A204.1 (cell line): ENCODE measurements around the gene BABAM2.

Experiments used
- FAIRE-seq: peaks from 2 replicates; lab custom pipeline; 2012; peaks lifted over from hg19 to GRCh38; lab: Jason Lieb, UNC

BABAM2 gene

GRCh38 chr2:27912512-27912911 lies 22.0 kb downstream of the BABAM2 start:
- no peak for FAIRE-seq

GRCh38 chr2:27914041-27914804 lies 23.7 kb downstream of the BABAM2 start:
- no peak for FAIRE-seq

DNA sequence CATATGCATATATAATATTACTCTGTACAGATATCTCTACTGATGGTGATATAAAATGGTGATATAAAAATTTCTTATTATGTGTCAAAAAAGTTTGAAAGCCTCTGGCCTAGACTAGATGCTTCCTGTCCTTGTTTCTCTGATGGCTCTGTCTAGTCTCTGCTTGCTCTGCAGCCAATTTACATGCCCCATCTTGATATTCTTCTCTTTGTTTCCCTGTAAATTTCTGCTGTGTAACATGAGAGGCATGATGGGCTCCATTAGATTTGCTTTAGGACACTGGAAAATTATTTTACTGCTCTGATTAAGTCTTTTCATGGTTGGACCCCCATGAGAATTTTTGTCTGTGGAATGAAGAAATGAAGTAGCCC lies 24.3 kb downstream of the BABAM2 start:
- no peak for FAIRE-seq

DNA sequence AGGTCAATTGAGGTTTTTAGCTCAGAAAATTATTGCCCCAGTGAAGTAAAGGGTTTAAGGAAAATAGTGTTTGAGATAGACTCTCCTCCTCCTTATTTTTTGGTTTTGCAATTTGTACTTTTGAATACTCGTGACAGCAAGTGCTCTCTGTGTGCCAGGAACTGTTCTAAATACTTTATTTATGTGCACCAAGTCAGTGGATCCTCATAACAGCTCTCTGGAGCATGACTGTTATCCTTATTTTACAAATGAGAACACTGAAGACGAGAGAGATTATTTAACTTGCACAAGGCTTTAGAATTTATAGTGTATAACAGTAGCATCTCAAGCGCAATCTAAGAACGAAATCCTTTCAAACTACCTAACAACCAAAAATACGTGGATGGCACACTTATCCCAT lies 24.7 kb downstream of the BABAM2 start:
- no peak for FAIRE-seq

DNA sequence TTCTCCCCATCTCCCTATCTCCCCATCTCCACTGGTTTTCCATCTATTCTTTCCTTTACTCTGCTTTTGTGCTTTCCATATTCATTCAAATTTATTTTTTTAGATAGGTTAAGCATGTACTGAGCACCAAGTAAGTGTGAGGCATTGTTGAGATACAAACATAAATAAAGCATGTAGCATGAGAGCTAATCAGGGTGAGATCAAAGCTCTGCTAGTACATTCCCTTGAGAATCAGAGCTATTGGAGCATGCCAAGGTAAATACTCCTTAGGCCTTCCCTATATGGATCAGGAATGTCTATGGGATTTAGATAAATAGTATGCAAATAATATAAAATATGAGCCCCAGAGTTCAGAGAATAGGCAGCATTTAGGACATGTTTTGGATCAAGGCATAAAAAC lies 25.3 kb downstream of the BABAM2 start:
- no peak for FAIRE-seq

DNA sequence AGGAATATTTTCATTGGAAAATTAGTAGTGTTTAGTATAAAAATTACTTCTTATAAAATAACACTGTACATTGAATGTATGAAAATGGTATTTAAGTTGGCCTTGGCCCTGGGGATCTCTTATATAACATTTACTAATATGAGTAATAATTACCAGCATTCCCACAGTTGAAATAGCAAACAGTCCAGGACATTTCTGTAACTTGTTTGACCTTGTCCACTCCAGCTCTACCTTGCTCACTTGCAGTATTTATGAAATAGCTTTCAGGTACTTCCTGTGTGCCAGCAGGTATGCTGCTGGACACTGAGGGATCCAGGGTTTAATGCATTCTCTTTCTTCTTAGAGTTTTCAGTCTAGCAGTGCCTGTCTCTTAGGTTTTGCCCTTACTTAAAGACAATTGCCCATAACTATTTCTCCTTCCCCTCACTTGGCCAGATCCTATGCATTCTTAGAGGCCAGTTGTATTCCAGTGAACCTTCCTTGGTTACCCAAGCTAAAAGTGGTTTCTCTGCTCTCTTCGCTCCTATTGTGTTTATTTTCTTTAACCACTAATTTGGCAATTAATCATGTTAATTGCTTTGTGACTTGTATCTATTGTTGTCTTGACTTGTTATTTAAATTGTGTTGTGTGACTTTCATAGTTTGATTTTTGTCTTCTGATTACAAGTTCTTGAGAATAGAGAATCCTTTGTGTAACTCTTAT lies 25.9 kb downstream of the BABAM2 start:
- no peak for FAIRE-seq

DNA sequence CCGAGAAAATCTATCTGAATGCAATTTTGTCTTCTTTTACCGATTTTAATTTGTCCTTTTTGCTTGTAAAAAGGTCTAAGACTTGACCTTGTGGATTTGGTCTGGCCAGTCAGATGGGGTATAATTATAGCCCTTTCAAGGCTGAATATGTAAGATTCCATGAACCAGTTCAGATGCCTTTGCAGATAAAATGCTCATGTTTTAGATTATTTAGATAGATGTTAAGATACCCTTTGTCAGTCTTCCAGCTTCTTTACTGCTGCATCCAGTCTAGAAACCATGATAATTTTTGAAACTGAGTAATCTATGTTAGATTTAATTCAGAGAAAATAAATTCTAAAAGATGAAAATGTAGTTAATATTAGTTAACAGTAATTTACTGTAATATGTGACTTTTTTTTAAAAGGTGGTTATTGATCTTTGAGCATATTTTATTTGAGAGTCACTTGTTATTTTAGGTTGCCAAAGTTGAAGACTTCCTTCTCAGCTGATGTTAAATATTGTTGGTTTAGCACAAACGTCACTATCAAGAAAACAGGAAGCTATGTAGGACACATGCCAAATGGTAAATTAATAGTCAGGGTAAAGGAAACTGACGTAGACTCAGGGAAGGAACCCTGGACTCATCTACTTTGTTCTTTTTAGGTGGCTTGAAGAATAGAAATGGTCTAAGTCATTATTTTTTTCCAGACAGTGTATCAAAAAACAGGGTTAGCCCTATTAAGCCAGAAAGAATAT lies 29.8 kb downstream of the BABAM2 start:
- no peak for FAIRE-seq

DNA sequence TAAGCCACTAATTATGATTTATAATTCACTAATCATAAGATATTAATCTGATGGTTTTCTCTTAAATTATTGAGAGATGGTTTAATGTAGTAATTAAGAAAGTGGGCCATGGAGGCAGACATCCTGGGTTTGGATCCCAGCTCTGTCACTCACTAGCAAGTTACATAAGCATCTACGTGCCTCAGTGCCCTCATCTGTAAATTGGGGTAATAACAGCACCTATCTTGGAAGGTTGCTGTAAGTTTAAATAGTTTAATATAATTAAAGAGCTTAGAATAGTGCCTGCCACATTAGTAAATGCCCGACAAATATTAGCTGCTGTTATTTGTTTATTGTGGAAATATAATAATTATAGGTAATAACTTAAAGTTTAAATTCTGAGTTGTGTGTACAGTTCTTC lies 30.9 kb downstream of the BABAM2 start:
- no peak for FAIRE-seq

DNA sequence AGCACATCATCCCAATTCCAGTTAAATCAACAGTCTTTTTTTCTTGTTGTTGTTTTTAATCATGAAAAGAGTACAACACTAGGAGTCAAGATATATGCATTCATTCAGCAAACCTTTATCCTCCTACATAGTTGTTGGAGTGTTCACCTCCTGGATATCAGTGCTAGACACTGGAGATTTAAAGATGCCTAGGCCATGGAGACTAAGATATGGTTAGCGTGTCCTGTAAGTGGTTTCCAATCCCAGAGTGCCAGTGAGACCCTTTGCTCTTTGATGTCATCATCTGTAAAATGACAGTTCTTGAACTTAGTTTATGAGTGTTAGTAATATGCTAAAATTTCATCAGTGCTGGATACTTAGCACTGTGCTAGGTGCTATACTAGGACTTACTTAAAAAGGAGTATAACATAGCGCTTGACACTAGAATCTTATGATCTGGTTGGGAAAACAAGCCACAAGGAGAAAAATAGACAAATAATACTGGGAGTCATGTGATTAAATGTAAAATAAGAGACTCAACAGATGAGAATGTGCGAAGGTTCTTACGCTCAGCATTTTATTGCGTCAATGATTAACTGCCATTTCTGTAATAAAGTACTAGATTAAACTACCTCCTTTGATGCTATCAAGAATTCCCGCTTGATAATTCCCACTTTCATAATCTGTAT lies 31.5 kb downstream of the BABAM2 start:
- no peak for FAIRE-seq

- FAIRE-seq, result no peak
Observed at GRCh38 chr2:27922842-27923241, 32.3 kb downstream of the BABAM2 start.

DNA sequence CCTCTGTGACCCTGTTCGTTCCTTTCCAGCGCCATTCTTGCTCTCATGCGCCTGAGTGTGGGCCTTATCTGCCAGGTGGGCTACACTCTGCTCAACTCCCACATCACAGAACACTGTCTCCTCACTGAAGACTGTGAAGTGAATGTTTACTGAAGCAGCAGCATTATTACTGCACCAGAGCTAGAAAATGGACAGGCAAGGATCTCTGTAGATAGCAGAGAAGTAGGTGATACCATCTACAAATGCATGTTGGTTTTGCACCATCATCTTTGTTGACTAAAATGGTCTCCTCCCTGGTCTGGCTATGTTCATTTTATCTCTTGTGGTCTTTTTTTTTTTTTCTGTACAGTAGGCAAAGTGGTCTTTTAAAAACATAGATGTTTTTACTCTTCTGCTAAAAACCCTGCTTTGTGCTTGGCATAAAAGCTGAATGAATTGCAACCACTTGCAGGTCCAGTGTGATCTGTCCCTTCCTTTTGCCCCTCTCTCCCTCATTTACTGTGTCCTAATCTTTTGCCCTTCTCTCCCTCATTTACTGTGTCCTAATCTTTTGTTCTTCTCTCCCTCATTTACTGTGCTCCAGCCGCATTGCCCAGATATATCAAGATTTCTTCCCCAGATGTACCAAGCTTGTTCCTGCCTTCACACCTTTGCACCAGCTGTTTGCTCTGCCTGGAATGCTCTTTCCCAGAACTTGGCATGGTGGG lies 35.4 kb downstream of the BABAM2 start:
- FAIRE-seq, result no peak

GRCh38 chr2:27929916-27930486 lies 39.5 kb downstream of the BABAM2 start:
- no peak for FAIRE-seq

GRCh38 chr2:27931361-27931950 lies 40.9 kb downstream of the BABAM2 start:
- no peak for FAIRE-seq

DNA sequence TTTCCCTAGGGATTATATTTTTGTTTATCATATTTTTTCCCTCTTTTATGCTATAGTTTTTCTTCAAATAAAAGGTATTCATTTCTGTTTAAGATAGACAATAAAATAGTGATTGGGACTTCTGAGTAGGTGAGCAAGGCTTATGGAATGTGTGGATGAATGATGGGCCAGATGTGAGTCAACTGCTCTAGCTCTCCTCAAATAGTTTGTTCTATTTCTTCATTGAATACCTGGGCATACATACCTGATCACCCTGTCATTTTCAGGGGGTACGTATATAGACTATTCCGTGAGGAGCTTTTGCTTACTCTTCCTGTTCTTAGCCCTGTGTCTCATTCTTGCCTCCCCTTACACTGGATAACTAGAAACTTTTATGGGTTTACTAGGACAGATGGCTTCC lies 41.9 kb downstream of the BABAM2 start:
- FAIRE-seq, result no peak

DNA sequence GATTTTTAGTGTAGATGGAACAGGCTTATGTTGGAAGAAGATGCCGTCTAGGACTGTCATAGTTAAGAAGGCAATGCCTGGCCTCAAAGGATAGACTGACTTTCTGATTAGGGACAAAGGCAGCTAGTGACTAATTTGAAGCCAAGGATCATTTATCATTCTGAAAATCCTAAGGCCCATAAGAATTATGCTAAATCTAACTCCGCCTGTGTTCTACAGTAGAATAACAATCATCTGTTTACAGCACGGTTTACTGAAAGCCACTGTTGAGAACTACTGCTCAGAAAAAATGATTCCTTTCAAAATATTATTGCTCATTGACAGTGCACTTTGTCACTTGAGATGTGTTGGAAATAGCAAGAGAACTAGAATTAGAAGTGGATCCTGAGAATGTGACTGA lies 44.5 kb downstream of the BABAM2 start:
- FAIRE-seq, result no peak

GRCh38 chr2:27940090-27940671 lies 49.7 kb downstream of the BABAM2 start:
- no peak for FAIRE-seq

DNA sequence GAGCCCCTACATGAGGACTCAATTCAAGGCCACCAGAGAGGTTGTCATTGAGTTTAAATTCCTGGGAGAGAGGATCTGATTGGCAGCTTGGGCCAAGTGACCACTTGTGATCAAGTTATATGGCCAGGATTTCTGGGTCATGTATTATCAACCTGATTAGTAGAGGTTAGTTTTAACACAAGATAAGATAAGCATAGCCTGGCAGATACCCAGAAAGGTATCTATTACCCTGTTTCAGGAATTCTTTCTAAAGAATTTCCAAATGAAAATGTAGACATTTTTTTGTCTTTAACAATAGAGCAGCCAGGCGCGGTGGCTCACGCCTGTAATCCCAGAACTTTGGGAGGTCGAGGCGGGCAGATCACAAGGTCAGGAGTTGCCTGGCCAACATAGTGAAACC lies 50.5 kb downstream of the BABAM2 start:
- no peak for FAIRE-seq

DNA sequence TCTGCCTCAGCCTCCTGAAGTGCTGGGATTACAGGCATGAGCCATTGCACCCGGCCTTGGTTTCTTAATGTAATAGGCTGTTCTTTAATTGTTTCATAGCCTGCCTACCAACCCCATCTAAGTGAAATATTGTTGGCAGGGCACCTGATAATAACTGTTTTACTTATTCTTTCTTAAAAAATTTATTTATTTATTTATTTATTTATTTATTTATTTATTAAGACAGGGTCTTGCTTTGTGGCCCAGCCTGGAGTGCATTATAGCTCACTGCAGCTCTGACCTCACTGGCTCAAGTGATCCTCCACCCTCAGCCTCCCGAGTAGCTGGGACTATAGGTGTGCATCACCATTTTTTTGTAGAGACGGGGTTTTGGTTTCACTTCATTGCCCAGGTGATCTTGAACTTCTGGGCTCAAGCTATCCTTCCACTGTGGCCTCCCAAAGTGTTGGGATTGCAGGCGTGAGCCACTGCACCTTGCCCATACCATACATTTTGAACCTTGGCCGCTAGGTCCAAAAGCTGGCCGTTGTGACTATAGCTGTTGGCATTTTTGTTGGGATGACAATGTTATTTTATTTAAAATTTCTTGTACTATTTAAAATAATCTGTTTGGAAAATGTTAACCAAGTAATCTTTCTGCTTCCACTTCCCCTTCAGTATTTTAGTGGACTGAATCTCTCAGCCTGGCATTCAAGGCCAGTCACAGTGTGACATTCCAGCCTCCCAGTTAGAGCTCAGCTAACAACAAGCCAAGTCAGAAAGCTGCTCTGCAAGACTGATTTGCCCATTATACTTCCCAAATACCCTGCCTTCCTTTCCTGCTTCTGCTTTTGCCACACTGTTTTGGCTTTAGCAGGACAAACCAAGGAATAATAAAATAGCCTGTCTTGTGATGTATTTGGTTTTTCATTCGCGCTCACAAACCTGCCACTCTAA lies 52.4 kb downstream of the BABAM2 start:
- no peak for FAIRE-seq

GRCh38 chr2:27946530-27947060 lies 56.1 kb downstream of the BABAM2 start:
- no peak for FAIRE-seq

GRCh38 chr2:27952070-27952469 lies 61.5 kb downstream of the BABAM2 start:
- peak; percentile 6 for FAIRE-seq
